Spleen (tissue), 7 donors: ENCODE data around the gene CHD9.

Experiments
- POLR2AphosphoS5 ChIP-seq, 3 donors: sonication (generic); formaldehyde crosslinking; IDR thresholded peaks; one replicate each; pipeline ENCODE4 v1.5.1; 2017; ENCODE audit warnings: antibody characterized with exemption in 3 of 3
- TF ChIP-seq, protein P1 (sequence below), 11 experiments: fragments of 200-600 bp in 7 of 11; fragments of 450-650 bp in 4 of 11; sonication (generic) in 4 of 11; IDR thresholded peaks in 8 of 11; conservative IDR thresholded peaks in 3 of 11; 1 replicate in 7 of 11; 2 replicates in 4 of 11; pipeline versions ENCODE4 v1.4.0 to v1.8.0; 2016 to 2021; ENCODE audit warnings: antibody characterized with exemption in 11 of 11, inconsistent platforms in 4 of 11, mild to moderate bottlenecking in 1 of 11
- donor health status: DM: no; HTN: no; CAD: no; lungs with moderate emphysema.
- donor health status: DM: no; HTN: no; CAD: no.
- donor health status: DM: no; HTN: no; CAD: no.

DNA sequence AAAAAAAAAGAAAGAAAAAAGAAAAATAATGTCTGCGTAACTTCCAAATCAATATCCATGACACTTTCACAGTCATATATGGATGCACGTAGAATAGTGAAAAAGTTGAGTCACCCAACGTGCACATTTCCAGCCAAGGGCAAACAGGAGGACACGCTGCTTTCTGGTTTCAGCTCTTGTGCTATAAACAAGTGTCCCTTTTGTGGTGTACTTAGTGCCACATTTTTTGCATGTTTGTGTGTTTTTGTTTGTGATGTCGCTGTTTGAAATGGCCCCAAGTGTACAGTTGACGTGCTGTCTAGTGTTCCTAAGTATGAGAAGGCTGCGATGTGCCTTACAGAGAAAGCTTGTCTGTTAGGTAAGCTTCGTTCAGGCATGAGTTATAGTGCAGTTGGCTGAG, 2.9 kb downstream of the CHD9 start:
- TF ChIP-seq, protein P1, sequence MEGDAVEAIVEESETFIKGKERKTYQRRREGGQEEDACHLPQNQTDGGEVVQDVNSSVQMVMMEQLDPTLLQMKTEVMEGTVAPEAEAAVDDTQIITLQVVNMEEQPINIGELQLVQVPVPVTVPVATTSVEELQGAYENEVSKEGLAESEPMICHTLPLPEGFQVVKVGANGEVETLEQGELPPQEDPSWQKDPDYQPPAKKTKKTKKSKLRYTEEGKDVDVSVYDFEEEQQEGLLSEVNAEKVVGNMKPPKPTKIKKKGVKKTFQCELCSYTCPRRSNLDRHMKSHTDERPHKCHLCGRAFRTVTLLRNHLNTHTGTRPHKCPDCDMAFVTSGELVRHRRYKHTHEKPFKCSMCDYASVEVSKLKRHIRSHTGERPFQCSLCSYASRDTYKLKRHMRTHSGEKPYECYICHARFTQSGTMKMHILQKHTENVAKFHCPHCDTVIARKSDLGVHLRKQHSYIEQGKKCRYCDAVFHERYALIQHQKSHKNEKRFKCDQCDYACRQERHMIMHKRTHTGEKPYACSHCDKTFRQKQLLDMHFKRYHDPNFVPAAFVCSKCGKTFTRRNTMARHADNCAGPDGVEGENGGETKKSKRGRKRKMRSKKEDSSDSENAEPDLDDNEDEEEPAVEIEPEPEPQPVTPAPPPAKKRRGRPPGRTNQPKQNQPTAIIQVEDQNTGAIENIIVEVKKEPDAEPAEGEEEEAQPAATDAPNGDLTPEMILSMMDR (IDR thresholded peaks at IDR 0.05 in 8 of 11, conservative IDR thresholded peaks at IDR 0.05 in 3 of 11) = no peak
- no peak for TF ChIP-seq POLR2AphosphoS5 (IDR thresholded peaks at IDR 0.05)
